ENCODE data around the gene ZAR1.

DNA sequence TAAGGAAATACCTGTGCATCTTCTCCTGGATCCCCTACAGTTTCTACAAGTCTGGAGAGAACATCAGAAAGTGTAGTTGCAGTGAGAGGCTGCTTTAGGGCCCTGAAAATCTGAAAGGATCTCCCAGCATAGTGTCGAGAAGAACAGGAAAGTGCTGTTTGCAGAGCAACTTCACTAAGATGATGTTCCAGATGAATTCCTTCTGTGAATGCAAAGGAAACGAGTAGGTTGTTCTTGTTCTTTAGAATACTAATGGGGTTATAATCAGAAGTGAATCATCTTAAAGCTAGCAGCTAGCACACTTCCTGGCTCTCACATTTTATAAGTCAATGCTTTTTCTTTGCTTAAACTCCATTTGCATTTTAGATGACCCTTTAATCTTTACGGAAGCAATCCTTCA lies 53.7 kb downstream of the ZAR1 start:
- TF ChIP-seq, protein P1, sequence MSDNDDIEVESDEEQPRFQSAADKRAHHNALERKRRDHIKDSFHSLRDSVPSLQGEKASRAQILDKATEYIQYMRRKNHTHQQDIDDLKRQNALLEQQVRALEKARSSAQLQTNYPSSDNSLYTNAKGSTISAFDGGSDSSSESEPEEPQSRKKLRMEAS (IDR thresholded peaks at IDR 0.05): no peak
- TF ChIP-seq, protein P2, sequence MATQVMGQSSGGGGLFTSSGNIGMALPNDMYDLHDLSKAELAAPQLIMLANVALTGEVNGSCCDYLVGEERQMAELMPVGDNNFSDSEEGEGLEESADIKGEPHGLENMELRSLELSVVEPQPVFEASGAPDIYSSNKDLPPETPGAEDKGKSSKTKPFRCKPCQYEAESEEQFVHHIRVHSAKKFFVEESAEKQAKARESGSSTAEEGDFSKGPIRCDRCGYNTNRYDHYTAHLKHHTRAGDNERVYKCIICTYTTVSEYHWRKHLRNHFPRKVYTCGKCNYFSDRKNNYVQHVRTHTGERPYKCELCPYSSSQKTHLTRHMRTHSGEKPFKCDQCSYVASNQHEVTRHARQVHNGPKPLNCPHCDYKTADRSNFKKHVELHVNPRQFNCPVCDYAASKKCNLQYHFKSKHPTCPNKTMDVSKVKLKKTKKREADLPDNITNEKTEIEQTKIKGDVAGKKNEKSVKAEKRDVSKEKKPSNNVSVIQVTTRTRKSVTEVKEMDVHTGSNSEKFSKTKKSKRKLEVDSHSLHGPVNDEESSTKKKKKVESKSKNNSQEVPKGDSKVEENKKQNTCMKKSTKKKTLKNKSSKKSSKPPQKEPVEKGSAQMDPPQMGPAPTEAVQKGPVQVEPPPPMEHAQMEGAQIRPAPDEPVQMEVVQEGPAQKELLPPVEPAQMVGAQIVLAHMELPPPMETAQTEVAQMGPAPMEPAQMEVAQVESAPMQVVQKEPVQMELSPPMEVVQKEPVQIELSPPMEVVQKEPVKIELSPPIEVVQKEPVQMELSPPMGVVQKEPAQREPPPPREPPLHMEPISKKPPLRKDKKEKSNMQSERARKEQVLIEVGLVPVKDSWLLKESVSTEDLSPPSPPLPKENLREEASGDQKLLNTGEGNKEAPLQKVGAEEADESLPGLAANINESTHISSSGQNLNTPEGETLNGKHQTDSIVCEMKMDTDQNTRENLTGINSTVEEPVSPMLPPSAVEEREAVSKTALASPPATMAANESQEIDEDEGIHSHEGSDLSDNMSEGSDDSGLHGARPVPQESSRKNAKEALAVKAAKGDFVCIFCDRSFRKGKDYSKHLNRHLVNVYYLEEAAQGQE (IDR thresholded peaks at IDR 0.05; ENCODE audit: low read depth): no peak
- TF ChIP-seq CEBPB (IDR thresholded peaks at IDR 0.05): no peak
- no peak for TF ChIP-seq EP300 (IDR thresholded peaks at IDR 0.05; ENCODE audit: borderline replicate concordance)
- TF ChIP-seq YY1 (IDR thresholded peaks at IDR 0.05; ENCODE audit: low read depth): no peak

Data from Ishikawa (cell line).